Measurements from ENCODE around the gene FMN1.

The FMN1 gene

GRCh38 chr15:32802286-32802936, 392.1 kb downstream of the FMN1 start:
- DNase-seq: no peak

- DNase-seq: no peak
Observed at GRCh38 chr15:32799936-32800535, 394.5 kb downstream of the FMN1 start.

DNA sequence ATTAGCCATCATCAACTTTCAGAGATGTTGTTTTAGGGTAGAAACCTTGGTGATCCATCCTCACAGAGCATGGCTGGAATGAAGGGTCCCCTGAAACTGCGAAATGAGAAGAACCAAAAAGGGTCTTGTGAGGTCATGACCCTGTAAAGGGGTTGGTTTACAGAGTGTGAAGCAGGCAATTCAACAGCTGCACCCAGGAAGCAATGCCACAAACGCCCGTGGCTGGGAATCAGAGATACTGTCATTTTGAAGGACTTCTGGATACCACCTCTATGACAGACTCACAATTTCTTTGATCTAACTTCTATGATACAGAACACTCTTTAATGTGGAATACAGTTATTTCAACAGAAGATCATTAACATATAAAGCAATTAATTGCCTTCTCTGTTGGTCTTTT, 397.7 kb downstream of the FMN1 start:
- no peak for DNase-seq

DNA sequence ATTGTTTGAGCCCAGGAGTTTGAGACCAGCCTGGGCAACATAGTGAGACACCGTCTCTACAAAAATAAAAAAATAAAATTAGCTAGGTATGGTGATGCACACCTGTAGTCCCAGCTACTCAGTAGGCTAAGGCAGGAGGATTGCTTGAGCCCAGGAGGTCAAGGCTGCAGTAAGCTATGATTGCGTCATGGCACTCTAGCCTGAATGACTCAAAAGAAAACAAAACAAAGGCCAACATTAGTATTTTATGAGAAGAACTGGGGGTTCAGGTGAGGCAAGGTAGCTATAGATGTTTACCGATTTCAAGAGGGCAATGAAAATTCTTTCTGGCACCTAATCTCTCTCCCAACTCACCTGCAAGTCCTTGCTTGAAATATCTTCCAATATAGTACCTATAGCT, 399.5 kb downstream of the FMN1 start:
- no peak for DNase-seq

GRCh38 chr15:32792436-32792835, 402.1 kb downstream of the FMN1 start:
- no peak for DNase-seq

DNA sequence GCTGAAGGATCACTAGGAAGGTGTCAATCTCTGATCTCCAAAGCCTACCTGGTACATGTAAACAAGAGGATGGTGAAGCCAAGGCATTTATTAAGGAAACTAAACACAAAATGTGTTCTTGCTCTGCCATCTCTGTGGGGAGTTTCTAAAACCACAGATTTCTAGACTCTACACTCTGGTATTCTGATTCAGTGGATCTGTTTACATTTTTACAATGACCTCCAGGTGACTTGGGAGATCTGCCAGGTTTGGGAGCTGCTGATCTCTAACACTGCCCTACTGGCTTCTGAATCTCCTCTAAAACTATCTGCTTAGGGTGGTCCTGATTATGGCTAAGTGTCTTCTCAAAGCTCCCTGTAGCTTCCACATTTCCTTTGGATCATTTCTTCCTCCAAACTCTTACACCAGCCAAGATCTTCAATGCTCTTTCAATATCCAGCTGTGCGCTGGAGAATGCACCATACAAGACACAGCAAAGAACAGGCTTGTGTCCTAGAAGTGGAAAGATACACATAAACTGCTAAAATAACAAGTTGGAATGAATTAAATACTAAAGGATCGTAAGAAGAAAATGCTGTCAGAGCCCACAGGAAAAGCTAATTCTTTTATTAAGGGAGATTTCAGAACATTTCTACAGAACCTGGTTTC, 404.0 kb downstream of the FMN1 start:
- no peak for DNase-seq

GRCh38 chr15:32787949-32788348, 406.6 kb downstream of the FMN1 start:
- no peak for DNase-seq

GRCh38 chr15:32786906-32787305, 407.6 kb downstream of the FMN1 start:
- no peak for DNase-seq

GRCh38 chr15:32784581-32784980, 409.9 kb downstream of the FMN1 start:
- no peak for DNase-seq

- no peak for DNase-seq
Observed at GRCh38 chr15:32781781-32782180, 412.7 kb downstream of the FMN1 start.

DNA sequence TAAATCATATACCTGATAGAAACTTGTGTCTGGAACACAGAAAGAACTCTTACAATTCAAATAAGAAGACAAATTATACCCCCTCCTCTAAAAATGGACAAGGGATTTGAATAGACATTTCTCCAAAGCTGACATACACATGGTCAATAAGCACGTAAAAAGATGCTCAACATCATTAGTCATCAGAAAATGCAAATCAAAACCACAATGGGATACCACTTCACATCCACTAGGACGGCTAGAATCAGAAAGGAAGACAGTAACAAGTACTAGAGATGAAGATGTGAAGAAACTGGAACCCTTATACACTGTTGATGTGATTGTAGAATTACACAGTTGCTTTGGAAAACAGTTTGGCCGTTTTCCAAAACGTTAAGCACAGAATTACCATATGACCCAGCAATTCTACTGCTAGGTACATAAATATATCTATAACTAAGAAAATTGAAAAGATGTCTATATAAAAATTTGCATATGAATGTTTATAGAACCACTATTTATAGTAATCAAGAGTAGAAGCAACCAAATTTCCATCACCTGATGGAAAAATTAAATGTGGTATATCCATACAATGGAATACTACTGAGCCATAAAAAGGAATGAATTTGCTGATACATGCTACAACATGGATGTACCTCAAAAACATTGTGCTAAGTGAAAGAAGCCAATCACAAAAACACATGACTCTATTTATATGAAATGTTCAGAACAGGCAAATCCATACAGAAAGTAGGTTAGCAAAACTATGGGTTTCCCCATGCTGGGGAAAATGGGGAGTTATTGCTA, 415.9 kb downstream of the FMN1 start:
- no peak for DNase-seq

- no peak for DNase-seq
Observed at GRCh38 chr15:32775103-32775502, 419.4 kb downstream of the FMN1 start.

GRCh38 chr15:32774022-32774421, 420.5 kb downstream of the FMN1 start:
- no peak for DNase-seq

- DNase-seq: no peak
Observed at GRCh38 chr15:32767236-32767635, 427.3 kb downstream of the FMN1 start.

DNA sequence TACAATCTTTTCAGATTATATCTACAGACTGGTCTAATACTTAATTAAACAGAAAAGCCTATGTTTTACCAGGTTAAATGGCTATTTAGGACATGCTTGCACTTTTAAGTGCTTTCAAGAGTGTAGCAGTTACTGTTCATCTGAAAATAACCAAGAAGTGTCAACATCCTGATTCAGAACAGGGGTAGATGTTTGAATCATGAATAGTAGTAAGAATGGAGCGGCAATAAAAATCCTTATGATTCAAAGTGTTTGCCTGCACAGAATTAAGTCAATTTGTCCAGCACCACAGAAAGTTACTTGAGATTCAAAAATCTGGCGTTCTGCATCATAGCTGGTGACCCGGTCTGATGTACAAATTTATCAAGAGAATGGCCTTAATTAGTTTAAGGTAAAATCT, 428.4 kb downstream of the FMN1 start:
- DNase-seq: no peak

- DNase-seq: no peak
Observed at GRCh38 chr15:32765236-32765635, 429.3 kb downstream of the FMN1 start.

GRCh38 chr15:32763295-32763694, 431.2 kb downstream of the FMN1 start:
- DNase-seq: no peak

DNA sequence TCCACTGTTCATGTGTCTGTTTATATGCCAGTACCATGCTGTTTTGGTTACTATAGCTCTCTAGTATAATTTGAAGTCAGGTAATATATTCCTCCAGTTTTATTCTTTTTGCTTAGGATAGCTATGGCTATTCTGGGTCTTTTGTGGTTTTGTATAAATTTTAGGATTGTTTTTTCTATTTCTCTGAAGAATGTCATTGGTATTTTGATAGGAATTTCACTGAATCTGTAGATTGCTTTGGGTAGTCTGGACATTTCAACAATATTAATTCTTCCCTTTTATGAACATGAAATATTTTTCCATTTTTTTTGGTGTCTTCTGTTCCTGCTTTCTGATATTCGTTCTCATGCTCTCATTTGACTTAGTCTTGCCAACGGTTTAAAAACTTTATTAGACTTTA, 437.1 kb downstream of the FMN1 start:
- no peak for DNase-seq

DNA sequence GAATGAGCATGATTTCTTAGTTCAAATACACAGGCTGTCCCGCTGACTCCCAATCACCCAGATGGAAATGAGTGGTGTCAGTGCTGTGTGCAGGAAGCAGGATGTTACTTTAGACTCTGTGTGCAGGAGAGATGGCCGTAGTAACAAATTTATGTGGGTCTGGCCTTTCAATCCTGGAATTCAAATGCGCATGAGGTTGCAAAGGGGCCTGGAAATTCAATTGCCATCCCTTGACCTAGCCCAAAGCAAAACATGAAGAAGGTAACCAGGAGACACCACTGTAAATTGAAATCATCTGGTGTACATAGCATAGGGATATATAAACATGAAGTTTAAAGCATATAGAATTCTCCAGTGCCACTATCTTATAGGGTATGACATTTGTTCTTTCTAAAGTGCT, 443.5 kb downstream of the FMN1 start:
- no peak for DNase-seq

DNA sequence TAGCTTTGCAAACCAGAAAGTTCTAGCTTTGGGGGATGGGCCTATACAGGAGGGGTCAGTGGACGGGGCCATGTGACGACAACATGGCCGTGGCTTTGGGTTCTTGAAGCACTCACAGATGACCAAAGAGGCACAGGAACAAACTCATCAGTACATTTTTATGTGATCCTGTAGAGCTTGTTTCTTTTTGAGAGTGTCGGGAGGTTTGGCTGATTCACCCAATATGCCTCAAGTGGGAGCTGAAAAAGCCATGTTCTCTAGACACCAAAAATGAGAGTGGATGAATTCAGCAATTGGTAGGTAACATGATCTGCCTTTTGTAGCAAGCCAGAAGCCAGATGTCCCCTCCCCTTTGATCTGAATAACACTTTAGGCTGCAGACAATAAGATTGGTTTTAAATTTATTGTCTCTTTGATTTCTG, 446.6 kb downstream of the FMN1 start:
- DNase-seq: no peak

DNA sequence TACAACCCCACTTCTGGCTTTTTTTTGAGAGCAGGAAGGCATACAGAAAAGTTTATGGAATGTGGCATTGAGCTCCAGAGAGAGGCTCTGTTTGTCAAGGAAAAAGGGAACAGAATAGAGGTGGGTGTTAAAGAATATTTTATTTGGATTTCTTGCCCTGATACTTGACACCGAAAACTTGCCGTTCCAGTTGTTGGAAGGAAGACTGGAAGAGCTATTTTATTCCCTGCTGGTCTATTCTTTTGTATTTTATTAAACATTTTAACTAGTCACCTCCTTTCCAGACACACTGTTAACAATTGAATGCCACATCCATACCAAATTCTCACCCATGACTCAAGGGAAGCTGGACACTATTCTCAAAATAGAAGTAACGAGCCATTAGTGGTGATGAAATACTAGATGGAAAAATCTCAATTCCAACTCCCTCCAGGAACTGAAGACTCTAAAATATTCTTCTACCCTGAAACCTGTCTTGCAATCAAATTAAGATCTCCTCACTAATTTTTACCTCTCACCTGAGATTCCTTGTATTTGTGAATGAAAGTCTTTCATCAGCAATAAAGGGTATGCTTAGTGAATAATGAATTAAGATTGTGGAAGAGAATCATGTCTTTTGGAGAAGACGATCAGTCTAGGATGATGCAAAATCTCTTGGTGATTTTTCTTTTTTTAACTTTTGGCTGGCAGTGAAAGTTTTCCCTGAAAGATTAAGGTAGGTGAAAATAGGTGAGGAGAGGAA, 448.2 kb downstream of the FMN1 start:
- DNase-seq: no peak

DNA sequence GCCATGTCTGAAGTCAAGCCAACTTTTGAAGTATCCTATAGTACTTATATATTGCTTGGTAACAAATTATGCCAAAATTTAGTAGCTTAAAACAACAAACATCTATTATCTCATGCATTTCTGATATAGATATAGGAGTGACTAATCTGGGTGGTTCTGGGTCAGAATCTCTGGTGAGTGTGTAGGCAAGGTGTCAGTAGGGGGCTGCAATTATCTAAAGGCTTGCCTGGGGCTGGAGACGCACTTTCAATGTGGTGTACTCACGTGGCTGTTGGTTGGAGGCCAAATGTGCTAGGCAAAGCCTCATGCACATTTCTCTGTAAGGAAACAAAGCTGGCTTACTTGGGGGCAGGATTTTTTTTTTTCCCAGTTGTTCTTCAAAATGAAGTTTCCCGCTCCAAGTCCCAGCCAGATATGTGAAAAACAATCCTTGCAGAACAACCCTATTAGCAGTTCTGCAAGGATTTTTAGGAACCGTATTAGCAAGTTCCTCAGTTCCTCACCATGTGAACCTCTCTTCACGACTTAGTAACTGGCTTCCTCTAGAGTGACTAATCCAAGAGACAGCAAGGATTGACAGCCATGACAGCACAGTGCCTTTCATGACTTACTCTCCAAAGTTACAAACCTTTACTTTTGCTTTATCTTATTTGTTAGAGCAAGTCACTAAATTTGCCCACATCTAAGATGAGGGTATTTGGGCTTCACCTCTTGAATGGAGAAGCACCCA, 450.9 kb downstream of the FMN1 start:
- DNase-seq: no peak
